ENCODE results near the gene LMCD1. TPM values are rescaled to one million over a fixed set of nuclear protein-coding genes. Genes with fewer than 3 reads are reported as not detected.

The LMCD1 gene
- total RNA-seq, 1 donor from 2014 or later: 1.3 TPM

DNA sequence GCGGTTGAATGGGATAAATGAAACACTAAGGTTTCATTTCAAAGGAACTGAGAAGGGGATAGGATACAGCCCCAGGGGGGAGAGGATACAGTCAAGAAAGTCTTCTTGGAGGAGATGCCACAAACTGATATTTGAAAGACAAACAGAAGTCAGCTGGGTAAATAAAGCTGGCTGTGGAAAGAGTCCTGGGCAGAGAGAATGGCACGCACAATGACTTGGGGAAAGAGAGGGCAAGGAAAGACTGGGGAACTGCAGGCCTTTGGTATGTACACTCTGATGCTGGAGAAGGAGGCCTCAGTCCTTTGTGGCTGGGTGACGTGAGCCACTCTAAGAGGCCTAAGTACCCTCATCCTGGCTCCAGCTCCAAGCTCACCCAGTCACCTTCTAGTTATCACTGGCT, 45.2 kb upstream of the LMCD1 start:
- DNase-seq: no peak
- Mint-ChIP-seq H3K27ac (ENCODE audit: unreplicated experiment) (no peak overlapping the region), H3K9me3 (ENCODE audit: unreplicated experiment) (no peaks in the 10 kb centered on the region), H3K27me3 (ENCODE audit: unreplicated experiment) (peaks cover 2% of the 10 kb centered on the region), H3K4me1 (ENCODE audit: low read depth, unreplicated experiment) (no peaks in the 10 kb centered on the region), H3K4me3 (ENCODE audit: unreplicated experiment) (no peak overlapping the region), H3K36me3 (ENCODE audit: unreplicated experiment) (no peaks in the 10 kb centered on the region)
- no peak for TF ChIP-seq CTCF (IDR thresholded peaks at IDR 0.05; ENCODE audit: partially characterized antibody, unreplicated experiment)

DNA sequence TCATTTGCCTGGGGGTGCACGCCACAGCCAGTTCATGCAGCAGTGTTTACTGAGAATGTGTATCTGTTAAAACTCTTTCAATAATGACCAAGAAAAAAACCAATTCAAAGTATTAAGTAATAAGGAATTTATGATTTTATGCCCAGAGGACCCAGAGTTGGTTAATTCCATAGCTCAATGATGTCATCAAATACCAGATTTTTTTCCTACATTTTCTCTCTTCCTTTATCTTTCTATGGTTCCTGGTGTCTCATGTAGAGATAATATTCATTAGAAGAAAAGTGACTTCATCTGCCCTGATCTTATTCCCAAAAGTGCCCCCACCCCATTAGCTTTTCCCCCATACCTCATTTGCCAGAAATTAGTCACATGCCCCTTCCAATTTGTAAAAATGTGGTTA, 44.6 kb upstream of the LMCD1 start:
- no peak for DNase-seq
- Mint-ChIP-seq H3K36me3 (ENCODE audit: unreplicated experiment) (no peaks in the 10 kb centered on the region), H3K4me1 (ENCODE audit: low read depth, unreplicated experiment) (no peaks in the 10 kb centered on the region), H3K27me3 (ENCODE audit: unreplicated experiment) (peaks cover 2% of the 10 kb centered on the region), H3K27ac (ENCODE audit: unreplicated experiment) (no peak overlapping the region), H3K9me3 (ENCODE audit: unreplicated experiment) (no peaks in the 10 kb centered on the region), H3K4me3 (ENCODE audit: unreplicated experiment) (no peak overlapping the region)
- TF ChIP-seq CTCF (IDR thresholded peaks at IDR 0.05; ENCODE audit: partially characterized antibody, unreplicated experiment): no peak

DNA sequence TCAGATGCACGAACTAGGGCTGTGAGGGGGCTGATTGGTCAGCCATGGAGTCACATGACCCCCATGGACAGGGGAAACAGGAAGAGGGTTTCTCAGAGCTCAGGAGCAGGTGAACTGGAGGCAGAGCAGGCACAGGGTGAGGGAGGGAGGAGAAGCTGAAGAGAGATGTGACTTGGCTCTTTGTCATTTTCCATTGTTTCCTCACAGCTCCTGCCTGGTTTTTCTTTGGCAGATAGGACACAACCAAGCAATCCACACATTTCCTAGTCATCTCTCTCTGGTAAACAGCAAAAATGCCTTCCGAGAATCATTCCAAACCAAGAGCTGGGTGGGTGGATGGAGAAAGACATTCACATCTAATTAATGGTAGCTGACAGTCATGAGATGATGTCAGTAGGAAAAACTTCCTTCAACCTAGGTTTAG, 43.4 kb upstream of the LMCD1 start:
- H3K4me1 Mint-ChIP-seq (ENCODE audit: low read depth, unreplicated experiment): no peaks in the 10 kb centered on the region

DNA sequence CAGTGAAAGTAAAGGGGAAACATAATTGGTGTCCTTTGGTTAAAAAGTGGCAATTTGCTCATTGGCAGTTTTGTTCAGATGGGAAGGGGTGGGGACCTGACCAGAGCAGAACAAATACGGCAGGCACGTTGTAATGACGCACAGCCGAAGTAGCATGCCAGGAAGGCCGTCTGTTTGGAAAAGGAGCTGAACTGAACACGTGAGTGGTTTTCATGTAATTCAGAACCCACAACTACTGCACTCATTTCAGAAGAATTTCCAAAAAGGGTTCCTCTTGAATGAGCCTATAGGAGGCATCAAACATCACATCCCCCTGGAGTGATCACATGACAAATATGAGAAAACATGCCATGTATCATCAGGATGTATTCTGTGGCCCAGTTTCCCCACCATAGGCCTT, 42.9 kb upstream of the LMCD1 start:
- no peak for DNase-seq
- H3K9me3 Mint-ChIP-seq (ENCODE audit: unreplicated experiment): no peaks in the 10 kb centered on the region
- no peak overlapping the region for H3K27ac Mint-ChIP-seq (ENCODE audit: unreplicated experiment)
- no peak overlapping the region for H3K4me3 Mint-ChIP-seq (ENCODE audit: unreplicated experiment)
- no peaks in the 10 kb centered on the region for H3K4me1 Mint-ChIP-seq (ENCODE audit: low read depth, unreplicated experiment)
- peaks cover under 1% of the 10 kb centered on the region for H3K36me3 Mint-ChIP-seq (ENCODE audit: unreplicated experiment)
- no peaks in the 10 kb centered on the region for H3K27me3 Mint-ChIP-seq (ENCODE audit: unreplicated experiment)
- TF ChIP-seq CTCF (IDR thresholded peaks at IDR 0.05; ENCODE audit: partially characterized antibody, unreplicated experiment): no peak

More for the DNA sequence above, 43.4 kb upstream of the LMCD1 start:
- H3K9me3 Mint-ChIP-seq (ENCODE audit: unreplicated experiment): no peaks in the 10 kb centered on the region
- peaks cover 2% of the 10 kb centered on the region for H3K27me3 Mint-ChIP-seq (ENCODE audit: unreplicated experiment)
- no peaks in the 10 kb centered on the region for H3K36me3 Mint-ChIP-seq (ENCODE audit: unreplicated experiment)
- no peak overlapping the region for H3K27ac Mint-ChIP-seq (ENCODE audit: unreplicated experiment)
- TF ChIP-seq CTCF (IDR thresholded peaks at IDR 0.05; ENCODE audit: partially characterized antibody, unreplicated experiment): no peak
- H3K4me3 Mint-ChIP-seq (ENCODE audit: unreplicated experiment): no peak overlapping the region
- no peak for DNase-seq

GRCh38 chr3:8460050-8460708, 41.4 kb upstream of the LMCD1 start:
- Mint-ChIP-seq H3K4me3 (ENCODE audit: unreplicated experiment) (no peak overlapping the region), H3K9me3 (ENCODE audit: unreplicated experiment) (no peaks in the 10 kb centered on the region), H3K36me3 (ENCODE audit: unreplicated experiment) (peaks cover 4% of the 10 kb centered on the region), H3K27ac (ENCODE audit: unreplicated experiment) (no peak overlapping the region), H3K4me1 (ENCODE audit: low read depth, unreplicated experiment) (no peaks in the 10 kb centered on the region), H3K27me3 (ENCODE audit: unreplicated experiment) (no peaks in the 10 kb centered on the region)
- no peak for TF ChIP-seq CTCF (IDR thresholded peaks at IDR 0.05; ENCODE audit: partially characterized antibody, unreplicated experiment)
- DNase-seq: no peak
